GM18505 (cell line): ENCODE results near the gene SMOC1.

Experiments used
- ATAC-seq: cut with Tn5 transposase; IDR thresholded peaks from one replicate; pipeline ENCODE4 v1.9.1; 2021; ENCODE audit not compliant: unreplicated experiment
- POLR2A ChIP-seq: IDR thresholded peaks from 4 replicates; pipeline ENCODE4 v1.6.1; 2011; ENCODE audit warnings: borderline replicate concordance; ENCODE audit not compliant: insufficient read depth, insufficient read length; ENCODE audit errors: extremely low read depth

The SMOC1 gene

DNA sequence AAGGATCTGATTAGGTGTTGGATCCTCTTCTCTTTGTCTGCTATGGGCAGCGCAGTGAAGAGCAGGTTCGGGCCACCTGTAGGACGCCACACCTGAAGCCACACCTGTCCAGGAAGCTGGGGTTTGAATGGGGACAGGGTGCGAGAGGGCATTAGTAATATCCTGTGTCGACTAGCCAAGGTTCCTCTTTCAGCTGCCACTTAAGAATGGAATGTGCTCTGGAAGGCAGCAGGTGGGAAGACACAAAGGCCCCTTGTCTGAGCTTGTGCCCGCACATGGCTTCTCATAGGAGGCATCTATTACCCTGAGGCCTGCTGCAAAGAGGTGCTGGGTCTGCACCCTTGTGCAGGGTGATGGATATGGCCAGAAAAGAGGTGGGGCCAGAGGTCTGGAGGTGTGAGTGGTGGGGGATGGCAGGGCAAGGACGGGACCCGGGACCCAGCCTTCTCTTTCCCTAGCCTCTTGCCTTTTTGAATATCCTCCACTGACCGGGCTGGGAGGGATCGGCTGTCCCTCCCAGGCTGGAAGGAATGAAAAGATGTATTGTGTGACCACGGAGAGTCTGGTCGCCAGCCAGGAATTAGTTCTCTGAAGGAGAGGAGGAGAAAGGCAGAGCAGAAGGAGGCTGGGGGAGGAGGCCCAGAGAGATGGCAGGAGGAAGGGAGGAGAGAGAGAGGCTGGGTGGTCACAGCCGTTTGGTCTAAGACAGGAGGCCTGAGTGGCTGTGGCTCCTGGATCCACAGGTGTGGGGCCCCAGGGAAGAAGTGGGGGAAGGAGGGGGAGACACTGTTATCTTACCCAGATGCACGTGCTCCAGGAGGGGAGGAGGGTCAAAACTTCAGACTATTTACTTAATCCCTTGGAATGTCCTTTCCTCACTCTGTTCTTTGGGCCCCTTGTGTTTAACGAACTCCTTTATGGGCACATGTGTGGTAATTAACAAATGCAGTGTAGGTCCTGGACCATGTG, 101.5 kb downstream of the SMOC1 start:
- TF ChIP-seq POLR2A = no peak
- no peak for ATAC-seq

DNA sequence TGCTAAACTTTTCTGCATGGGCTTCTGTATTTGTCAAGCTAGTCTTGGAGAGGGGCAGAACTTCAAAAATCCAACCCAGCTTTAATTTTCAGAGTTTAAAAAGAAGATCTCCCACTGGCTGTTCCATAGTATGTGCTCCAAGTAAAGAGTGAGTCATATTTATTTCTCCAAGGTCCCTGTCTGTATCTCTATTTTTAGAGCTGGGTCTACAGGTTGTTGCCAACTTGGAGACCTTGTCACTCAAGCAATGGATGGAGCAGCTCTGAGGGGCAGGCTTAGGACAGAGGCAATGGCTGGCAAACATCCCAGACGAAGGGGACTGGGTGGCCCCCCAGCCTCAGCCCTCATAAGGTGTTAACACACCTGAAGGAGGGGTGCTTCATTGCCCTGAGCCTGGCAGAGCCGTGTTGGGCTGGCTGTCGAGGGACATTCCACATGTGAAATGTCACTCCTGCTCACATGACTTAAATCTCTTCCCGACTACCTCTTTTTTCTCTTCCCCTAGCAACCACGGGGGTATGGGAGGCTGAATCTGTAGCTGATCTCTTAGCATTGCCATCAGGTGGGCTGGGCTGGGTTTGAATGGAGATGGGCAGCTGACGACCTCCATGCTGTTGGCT, 103.1 kb downstream of the SMOC1 start:
- no peak for ATAC-seq
- no peak for TF ChIP-seq POLR2A

DNA sequence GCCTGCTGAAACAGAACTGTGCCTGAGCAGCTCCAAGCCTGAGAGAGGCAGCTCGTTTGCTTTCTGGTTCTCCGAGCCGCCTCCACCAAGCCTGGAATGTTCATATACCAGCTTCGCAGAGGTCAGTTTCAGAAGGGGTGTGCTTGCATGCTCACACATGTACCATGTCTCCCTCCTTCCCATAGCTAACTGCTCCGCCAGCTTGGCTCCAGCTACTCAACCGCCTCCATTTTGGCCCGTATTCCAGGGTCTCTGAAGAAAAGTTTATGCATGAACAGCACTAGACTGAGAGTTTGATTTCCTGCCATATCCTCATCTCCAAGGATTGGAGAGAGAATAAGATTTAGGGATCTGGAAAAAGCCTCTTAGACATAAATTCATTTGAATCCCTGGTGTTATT, 103.7 kb downstream of the SMOC1 start:
- TF ChIP-seq POLR2A = no peak
- no peak for ATAC-seq

DNA sequence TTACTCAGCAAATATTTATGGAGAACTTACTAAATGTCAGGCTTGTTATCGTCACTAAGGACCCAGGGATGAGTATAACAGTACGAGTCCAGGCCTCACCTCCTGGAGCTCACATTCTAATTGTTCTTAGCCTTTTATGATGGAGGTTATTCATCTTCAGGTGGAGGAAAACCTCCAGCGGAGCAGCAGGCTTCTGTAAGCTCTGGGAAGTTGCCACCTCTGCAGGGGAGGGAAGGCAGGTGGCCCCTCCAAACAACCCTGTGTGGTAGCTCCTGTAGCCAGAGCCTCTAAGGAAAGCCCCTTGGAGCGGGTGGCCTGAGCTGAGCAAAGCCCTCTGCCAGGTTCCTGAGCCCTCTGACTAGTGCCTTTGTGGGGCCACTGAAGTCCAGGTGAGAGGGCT, 104.1 kb downstream of the SMOC1 start:
- TF ChIP-seq POLR2A = no peak
- no peak for ATAC-seq

DNA sequence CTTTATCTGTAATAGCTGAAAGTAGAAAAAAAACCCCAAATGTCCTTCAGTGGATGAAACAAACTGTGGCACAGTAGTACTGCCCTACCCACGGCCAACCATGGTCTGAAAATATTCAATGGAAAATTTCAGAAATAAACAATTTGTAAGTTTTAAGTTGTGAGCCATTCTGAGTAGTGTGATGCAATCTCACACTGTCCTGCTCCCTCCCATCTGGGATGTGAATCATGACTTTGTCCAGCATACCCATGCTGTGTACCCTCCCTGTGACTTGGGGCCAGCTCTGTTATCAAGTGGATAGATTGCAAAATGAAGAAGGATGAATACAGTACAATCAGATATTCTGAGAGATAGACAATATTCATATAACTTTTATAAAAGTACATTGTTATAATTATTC, 106.2 kb downstream of the SMOC1 start:
- no peak for TF ChIP-seq POLR2A
- ATAC-seq = no peak

DNA sequence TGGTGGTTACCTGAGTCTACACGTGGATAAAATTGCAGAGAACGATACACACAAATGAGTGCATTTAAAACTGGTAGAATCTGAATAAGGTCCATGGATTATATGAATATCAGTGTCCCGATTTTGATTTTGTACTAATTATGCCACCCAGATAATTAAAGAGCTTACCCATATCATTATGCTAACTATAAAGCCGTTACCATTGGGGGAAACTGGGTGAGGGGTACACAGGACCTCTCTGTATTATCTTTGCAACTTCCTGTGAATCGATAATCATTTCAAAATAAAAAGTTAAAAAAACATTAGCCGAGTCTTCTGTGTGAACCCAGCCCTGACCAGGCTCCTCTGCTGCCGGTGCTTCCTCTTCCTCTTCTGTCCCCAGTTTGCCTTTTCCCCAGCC, 107.1 kb downstream of the SMOC1 start:
- ATAC-seq = no peak
- no peak for TF ChIP-seq POLR2A

DNA sequence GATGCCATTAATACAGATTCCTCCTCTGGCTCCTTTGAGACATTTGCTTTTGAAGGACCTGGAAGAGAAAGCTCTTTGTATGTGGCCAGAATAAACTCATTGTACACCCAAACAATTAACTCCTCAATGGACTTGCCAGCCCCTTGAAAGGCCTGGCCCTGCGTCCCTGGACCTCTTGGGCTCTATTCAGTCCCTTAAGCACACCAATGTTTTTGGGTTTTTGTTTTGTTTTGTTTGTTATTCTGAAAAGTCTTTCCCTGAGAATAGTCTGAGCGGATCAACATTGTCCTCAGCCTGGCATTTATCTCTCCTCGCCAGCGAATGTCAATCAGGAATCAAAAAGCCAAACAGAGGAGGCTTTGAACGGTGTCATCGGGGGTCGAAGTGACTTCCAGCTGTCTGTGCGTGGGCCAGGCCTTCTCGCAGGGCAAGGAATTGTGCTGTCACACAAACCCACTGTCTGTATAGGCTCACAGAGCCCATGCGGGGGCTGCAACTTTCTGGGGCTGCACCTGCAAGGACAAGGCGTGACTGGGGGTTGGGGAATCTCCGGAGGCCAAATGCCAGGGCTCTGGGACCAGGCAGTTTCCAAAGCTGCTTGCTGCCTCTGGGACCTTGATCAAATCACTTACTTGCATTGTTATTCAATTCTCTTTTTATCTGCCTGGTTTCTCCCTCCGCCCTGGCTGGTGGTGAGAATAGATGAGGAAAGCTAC, 108.3 kb downstream of the SMOC1 start:
- TF ChIP-seq POLR2A = no peak
- ATAC-seq = no peak

DNA sequence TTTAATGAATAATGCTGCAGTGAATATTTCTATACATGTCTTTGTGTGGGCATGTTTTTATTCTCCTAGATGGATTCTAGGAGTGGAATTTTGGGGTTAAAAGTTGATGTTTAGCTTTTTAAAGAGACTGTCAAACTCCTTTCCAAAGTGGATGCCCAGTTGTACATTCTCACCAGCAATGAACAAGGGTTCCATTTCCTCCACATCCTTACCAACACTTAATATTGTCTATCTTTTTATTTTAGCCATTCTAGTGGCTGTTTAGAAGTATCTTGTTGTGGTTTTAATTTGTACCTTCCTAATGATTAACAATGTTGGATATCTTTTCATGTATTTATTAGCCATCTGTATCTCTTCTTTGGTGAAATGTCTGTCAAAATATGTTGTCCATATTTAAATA, 109.8 kb downstream of the SMOC1 start:
- no peak for TF ChIP-seq POLR2A
- no peak for ATAC-seq

DNA sequence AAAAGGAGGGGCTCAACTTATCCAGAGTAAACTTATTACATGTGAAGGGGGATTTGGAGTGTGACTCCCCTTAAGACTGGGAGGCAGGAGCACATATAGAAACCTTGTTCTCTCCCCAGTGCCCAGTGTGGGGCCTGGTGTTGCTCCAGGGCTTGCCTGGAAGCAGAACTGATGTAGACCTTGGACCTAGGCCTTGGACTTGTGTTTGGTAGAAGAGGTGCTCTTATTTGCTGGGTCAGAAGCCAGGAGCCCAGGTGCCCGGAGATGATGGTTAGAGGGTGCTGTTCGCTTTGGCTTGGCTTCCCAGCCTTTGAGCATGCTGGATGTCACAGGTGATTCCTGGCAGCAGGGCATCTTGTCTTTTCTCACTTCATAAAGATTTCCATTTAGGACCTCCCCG, 110.4 kb downstream of the SMOC1 start:
- TF ChIP-seq POLR2A = no peak

DNA sequence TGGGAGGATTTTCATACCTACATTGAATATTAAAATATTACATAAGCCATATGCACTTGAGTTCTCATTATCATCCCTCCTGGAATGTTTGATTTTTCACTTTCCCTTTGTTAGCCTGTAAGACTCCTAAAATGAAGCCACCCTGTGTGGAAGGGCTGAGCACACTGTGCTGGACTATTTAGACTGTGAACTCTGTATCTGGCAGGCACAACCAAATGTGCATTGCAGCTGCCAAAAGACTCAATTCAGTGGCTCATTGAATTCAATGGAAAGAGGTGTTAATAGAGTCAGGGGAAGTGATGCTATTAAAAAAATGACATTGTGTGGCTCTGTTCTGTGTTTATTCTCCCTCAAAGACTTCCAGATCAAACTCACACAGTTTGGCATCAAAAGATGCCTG, 111.1 kb downstream of the SMOC1 start:
- ATAC-seq = no peak
- no peak for TF ChIP-seq POLR2A

More for the DNA sequence above, 110.4 kb downstream of the SMOC1 start:
- no peak for ATAC-seq

DNA sequence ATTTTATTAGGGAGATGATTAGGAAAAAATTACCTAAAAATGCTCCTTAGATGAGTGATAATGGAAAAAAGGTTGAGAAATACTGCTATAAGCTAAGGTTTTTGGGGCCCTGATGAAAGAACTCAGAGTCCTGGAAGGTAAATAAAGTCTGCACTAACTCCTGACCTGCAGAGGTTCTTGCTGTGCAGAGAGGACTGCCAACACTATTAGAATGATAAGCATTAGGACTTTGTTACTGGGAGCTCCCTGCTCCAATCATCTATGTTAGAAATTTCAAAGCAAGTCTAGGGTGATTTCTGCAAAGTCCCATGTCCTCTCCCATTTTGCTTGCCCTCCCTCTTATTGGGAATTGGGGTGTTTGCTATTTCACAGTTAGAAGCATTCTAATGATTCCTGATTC, 112.2 kb downstream of the SMOC1 start:
- TF ChIP-seq POLR2A = no peak

DNA sequence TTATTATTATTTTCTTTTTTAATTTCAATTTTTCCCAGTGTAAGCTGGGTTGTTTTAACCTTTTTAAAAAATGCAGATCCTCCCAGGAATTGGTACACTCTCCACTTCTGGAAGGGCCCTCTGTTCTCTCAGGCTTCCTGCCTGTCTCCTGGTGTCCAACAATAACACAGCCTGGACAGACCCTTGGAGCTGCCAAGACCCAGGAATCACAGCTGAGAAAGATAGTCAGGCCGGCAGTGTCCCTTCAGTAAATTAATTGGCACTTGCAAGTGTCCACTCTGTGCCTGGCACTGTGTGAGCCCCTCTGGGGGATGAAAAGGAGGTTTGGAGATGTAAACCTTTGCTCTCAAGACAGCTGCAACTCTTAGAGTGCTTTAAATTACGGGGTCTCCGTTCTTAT, 113.3 kb downstream of the SMOC1 start:
- no peak for TF ChIP-seq POLR2A
- ATAC-seq = no peak

More for the DNA sequence above, 112.2 kb downstream of the SMOC1 start:
- ATAC-seq = no peak

DNA sequence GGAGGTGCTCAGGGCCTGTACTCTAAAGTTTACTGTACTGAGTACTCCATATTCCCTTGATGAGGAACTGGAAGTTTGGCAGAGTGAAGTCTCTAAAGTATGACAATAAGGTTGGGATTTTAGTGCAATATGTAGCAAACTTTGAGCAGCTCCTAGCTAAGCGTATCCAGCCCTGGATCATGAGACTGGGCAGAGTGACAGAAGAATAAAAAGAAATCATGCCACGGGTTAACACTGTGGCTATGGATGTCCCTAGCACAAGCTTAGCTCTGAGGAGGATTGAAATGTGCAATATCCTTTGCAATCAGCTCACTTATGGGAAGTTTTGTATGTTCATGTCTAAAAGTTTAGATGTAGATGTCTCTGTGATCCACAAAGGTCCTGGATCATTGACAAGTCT, 114.1 kb downstream of the SMOC1 start:
- no peak for TF ChIP-seq POLR2A
- no peak for ATAC-seq
